Astrocyte (in vitro differentiated cells and primary cell): ENCODE measurements around the gene FAM120B.

Source experiments
- CTCF ChIP-seq: IDR thresholded peaks from 2 replicates; pipeline ENCODE4 v1.5.1; 2011; ENCODE audit warnings: low read depth, mild to moderate bottlenecking, inconsistent platforms, low read length, moderate library complexity; ENCODE audit not compliant: insufficient read depth
- EZH2 ChIP-seq: IDR thresholded peaks from 2 replicates; pipeline ENCODE4 v1.6.1; 2012; ENCODE audit warnings: mild to moderate bottlenecking, low read length, inconsistent platforms; ENCODE audit not compliant: insufficient read depth

GRCh38 chr6:170329321-170329720, 22.8 kb downstream of the FAM120B start:
- TF ChIP-seq EZH2 (no peak), CTCF (no peak)
